Right lobe of liver (tissue), 4 donors: ENCODE data around the gene TDRD3.

Source experiments
- CTCF ChIP-seq, 4 donors: fragments of 200-600 bp in 3 of 4; fragments of 450-650 bp in 1 of 4; IDR thresholded peaks; one replicate each; pipeline versions ENCODE4 v1.5.1 to v1.8.0; 2016 to 2022; ENCODE audit warnings: antibody characterized with exemption in 4 of 4, mild to moderate bottlenecking in 2 of 4
- POLR2A ChIP-seq: fragments of 450-650 bp; IDR thresholded peaks from one replicate; pipeline ENCODE4 v1.6.1; 2017; ENCODE audit warnings: antibody characterized with exemption, mild to moderate bottlenecking
- donor health status: DM: no; HTN: no; CAD: no.
- donor health status: DM: no; HTN: no; CAD: no.
- donor health status: DM: no; HTN: yes; CAD: no.

GRCh38 chr13:60454425-60454824 is 57.4 kb downstream of the TDRD3 start:
- TF ChIP-seq POLR2A: no peak
- TF ChIP-seq CTCF (IDR thresholded peaks at IDR 0.05): no peak
